K562 (cell line): ENCODE measurements around the gene ZNF844. TPM values are rescaled to one million over a fixed set of nuclear protein-coding genes. Genes with fewer than 3 reads are reported as not detected.
A peak's percentile ranks its signal among the peaks of the same experiment; 100 is the strongest.

Experiments used
- EP400 ChIP-seq: fragments of 450-650 bp; IDR thresholded peaks from 2 replicates; pipeline ENCODE4 v1.6.1; 2017; ENCODE audit warnings: antibody characterized with exemption, mild to moderate bottlenecking, moderate library complexity
- ESRRA ChIP-seq: fragments of 450-650 bp; IDR thresholded peaks from 2 replicates; pipeline ENCODE4 v1.6.1; 2014; ENCODE audit warnings: low read depth, mild to moderate bottlenecking, moderate library complexity, borderline replicate concordance
- HIVEP1 ChIP-seq: fragments of 250-450 bp; sonication (Bioruptor Pico); IDR thresholded peaks from 2 replicates; pipeline ENCODE4 v1.4.0; 2020; ENCODE audit warnings: mild to moderate bottlenecking
- MTA3 ChIP-seq: fragments of 450-650 bp; formaldehyde crosslinking; IDR thresholded peaks from 2 replicates; pipeline ENCODE4 v1.6.1; 2017; ENCODE audit warnings: mild to moderate bottlenecking, borderline replicate concordance
- PKNOX1 ChIP-seq: fragments of 450-650 bp; IDR thresholded peaks from 2 replicates; pipeline ENCODE4 v1.6.1; 2016
- POLR2G ChIP-seq: fragments of 200-400 bp; formaldehyde crosslinking; IDR thresholded peaks from 2 replicates; pipeline ENCODE4 v1.6.1; 2017; ENCODE audit warnings: low read depth, mild to moderate bottlenecking, antibody characterized with exemption, low read length, moderate library complexity
- ZNF318 ChIP-seq, 2 experiments: fragments of 450-650 bp; IDR thresholded peaks; 2 replicates each; pipeline ENCODE4 v1.6.1; 2016; ENCODE audit warnings: mild to moderate bottlenecking in 2 of 2, borderline replicate concordance in 1 of 2, low read depth in 1 of 2, moderate library complexity in 1 of 2
- ZNF592 ChIP-seq: fragments of 450-650 bp; IDR thresholded peaks from 2 replicates; pipeline ENCODE4 v1.6.1; 2017; ENCODE audit warnings: antibody characterized with exemption, mild to moderate bottlenecking
- ZNF740 ChIP-seq, 3 experiments: fragments of 200-800 bp in 1 of 3; sonication (Bioruptor generic) in 1 of 3; sonication (generic) in 1 of 3; formaldehyde crosslinking in 1 of 3; IDR thresholded peaks; 2 replicates each; pipeline versions ENCODE4 v1.6.1 to v1.8.0; 2016 to 2022; ENCODE audit warnings: mild to moderate bottlenecking in 2 of 3, missing compliant biosample characterization in 2 of 3, missing genetic modification characterization in 2 of 3, missing genetic modification reagents in 1 of 3
- polyA plus RNA-seq, 8 experiments: library from polyadenylated mRNA; depleted of rRNA in 4 of 8; stranded (reverse) in 5 of 8; unstranded in 3 of 8; fragments of >200 nt; fragmentation: Nextera tagmentation in 2 of 8; fragmentation: Illumina TruSeq in 1 of 8; extraction: Ambion mirVana in 2 of 8; extraction: Trizol in 1 of 8; gene quantifications; 2 replicates each; pipeline versions ENCODE4 v1.2.1 to v1.2.3, GENCODE V29; 2011 to 2014; ENCODE audit warnings: inconsistent platforms in 1 of 8, missing spikeins in 1 of 8
- total RNA-seq, 7 experiments: library from RNA; depleted of rRNA in 6 of 7; stranded (reverse); fragments of >200 nt in 6 of 7; fragmentation: Illumina TruSeq in 2 of 7; extraction: Trizol in 2 of 7; gene quantifications; 2 replicates each; pipeline versions ENCODE4 v1.2.1 to v1.2.3, GENCODE V29; 2011 to 2021; ENCODE audit warnings: low replicate concordance in 1 of 7

The ZNF844 gene
- total and polyA plus RNA-seq, 9 of the 15 experiments (the other 6 are each of a cell fraction or from before 2014, with no cell fraction given), result 0.80 to 4.5 (median 2.2) TPM

- TF ChIP-seq ZNF318 (IDR thresholded peaks at IDR 0.05; ENCODE audit: borderline replicate concordance in 1 of 2, low read depth in 1 of 2), result no peak
- TF ChIP-seq PKNOX1, result peak; percentile 98
- TF ChIP-seq ZNF592, result 0 out of 2 replicates have a peak, but pooled peaks have one; percentile 32
- TF ChIP-seq ZNF740 (CRISPR knock-in tag; IDR thresholded peaks at IDR 0.05), result no peak
- no peak for TF ChIP-seq ZNF740 (tag; IDR thresholded peaks at IDR 0.05)
- TF ChIP-seq MTA3, result peak; percentile 45; the same call in 1 of the 2 replicates
- TF ChIP-seq HIVEP1, result no peak
- TF ChIP-seq EP400, result peak; percentile 81
- peak; percentile 98 for TF ChIP-seq POLR2G
- TF ChIP-seq ESRRA, result peak; percentile 79
Observed at GRCh38 chr19:12064590-12065538, at the start of gene ZNF844 (continued).
